Fibroblast of lung (primary cell): ENCODE results near the gene DKK2. TPM values are rescaled to one million over a fixed set of nuclear protein-coding genes. Genes with fewer than 3 reads are reported as not detected.

ENCODE experiments used
- DNase-seq, 2 donors: peaks; one replicate each; pipeline versions ENCODE4 v3.0.0 to v3.0.0-alpha.2; 2010; ENCODE audit warnings: low read depth in 2 of 2
- H2AFZ ChIP-seq: 2 replicates; pipeline ENCODE4 v1.5.1; 2012; ENCODE audit warnings: low read length, control low read depth, inconsistent platforms
- H3K27ac ChIP-seq: 2 replicates; pipeline ENCODE4 v1.5.1; 2011; ENCODE audit warnings: low read length, control low read depth; ENCODE audit not compliant: insufficient read depth
- H3K27me3 ChIP-seq: 2 replicates; pipeline ENCODE4 v1.5.1; 2011; ENCODE audit warnings: mild to moderate bottlenecking, low read length; ENCODE audit not compliant: control insufficient read depth, insufficient read depth
- H3K36me3 ChIP-seq: 2 replicates; pipeline ENCODE4 v1.5.1; 2011; ENCODE audit warnings: low read length; ENCODE audit not compliant: control insufficient read depth, insufficient read depth
- H3K4me1 ChIP-seq: 2 replicates; pipeline ENCODE4 v1.5.1; 2011; ENCODE audit warnings: low read length; ENCODE audit not compliant: control insufficient read depth, insufficient read depth; ENCODE audit errors: extremely low read depth
- H3K4me2 ChIP-seq: 2 replicates; pipeline ENCODE4 v1.5.1; 2011; ENCODE audit warnings: low read length, control low read depth; ENCODE audit not compliant: insufficient read depth; ENCODE audit errors: extremely low read depth
- H3K4me3 ChIP-seq, 4 experiments: fragments of 200-600 bp in 1 of 4; sonication (generic) in 1 of 4; replicated peaks in 1 of 4; 2 replicates each; pipeline ENCODE4 v1.5.1; 2011 to 2016; ENCODE audit warnings: low read length in 4 of 4, low read depth in 3 of 4, mild to moderate bottlenecking in 3 of 4, control low read depth in 2 of 4, inconsistent platforms in 1 of 4, mixed read lengths in 1 of 4; ENCODE audit not compliant: insufficient read depth in 1 of 4; ENCODE audit errors: control extremely low read depth in 1 of 4
- H3K79me2 ChIP-seq: 2 replicates; pipeline ENCODE4 v1.5.1; 2012; ENCODE audit warnings: mild to moderate bottlenecking, low read length, inconsistent platforms; ENCODE audit not compliant: control insufficient read depth, insufficient read depth
- H3K9ac ChIP-seq: 2 replicates; pipeline ENCODE4 v1.5.1; 2011; ENCODE audit warnings: mild to moderate bottlenecking, low read length, control low read depth; ENCODE audit not compliant: insufficient read depth
- H3K9me3 ChIP-seq: 2 replicates; pipeline ENCODE4 v1.5.1; 2012; ENCODE audit warnings: low read depth, low read length; ENCODE audit not compliant: control insufficient read depth, insufficient read depth
- H4K20me1 ChIP-seq: 2 replicates; pipeline ENCODE4 v1.5.1; 2011; ENCODE audit warnings: low read length; ENCODE audit not compliant: control insufficient read depth, insufficient read depth; ENCODE audit errors: extremely low read depth
- CTCF ChIP-seq, 2 donors: IDR thresholded peaks in 1 of 2; conservative IDR thresholded peaks in 1 of 2; 1 replicate in 1 of 2; 2 replicates in 1 of 2; pipeline ENCODE4 v1.5.1; 2011 to 2012; ENCODE audit warnings: low read length in 2 of 2, control low read depth in 1 of 2, inconsistent platforms in 1 of 2, low read depth in 1 of 2, mild to moderate bottlenecking in 1 of 2
- EZH2 ChIP-seq: IDR thresholded peaks from 2 replicates; pipeline ENCODE4 v1.5.1; 2012; ENCODE audit warnings: low read length, control low read depth, mild to moderate bottlenecking; ENCODE audit errors: missing control alignments
- polyA plus RNA-seq, 2 donors: library from polyadenylated mRNA; depleted of rRNA in 1 of 2; stranded (reverse) in 1 of 2; unstranded in 1 of 2; fragments of >200 nt; gene quantifications; 2 replicates each; pipeline ENCODE4 v1.2.1, GENCODE V29; 2011 to 2012; ENCODE audit warnings: missing spikeins in 1 of 2
- total RNA-seq: library from RNA; depleted of rRNA; stranded (reverse); fragments of >200 nt; gene quantifications from 2 replicates; pipeline ENCODE4 v1.2.1, GENCODE V29; 2014

DKK2 gene
- total and polyA plus RNA-seq, 2 donors (not counting 1 experiment from before 2014, with no cell fraction given), result 0.48 to 1.2 TPM

DNA sequence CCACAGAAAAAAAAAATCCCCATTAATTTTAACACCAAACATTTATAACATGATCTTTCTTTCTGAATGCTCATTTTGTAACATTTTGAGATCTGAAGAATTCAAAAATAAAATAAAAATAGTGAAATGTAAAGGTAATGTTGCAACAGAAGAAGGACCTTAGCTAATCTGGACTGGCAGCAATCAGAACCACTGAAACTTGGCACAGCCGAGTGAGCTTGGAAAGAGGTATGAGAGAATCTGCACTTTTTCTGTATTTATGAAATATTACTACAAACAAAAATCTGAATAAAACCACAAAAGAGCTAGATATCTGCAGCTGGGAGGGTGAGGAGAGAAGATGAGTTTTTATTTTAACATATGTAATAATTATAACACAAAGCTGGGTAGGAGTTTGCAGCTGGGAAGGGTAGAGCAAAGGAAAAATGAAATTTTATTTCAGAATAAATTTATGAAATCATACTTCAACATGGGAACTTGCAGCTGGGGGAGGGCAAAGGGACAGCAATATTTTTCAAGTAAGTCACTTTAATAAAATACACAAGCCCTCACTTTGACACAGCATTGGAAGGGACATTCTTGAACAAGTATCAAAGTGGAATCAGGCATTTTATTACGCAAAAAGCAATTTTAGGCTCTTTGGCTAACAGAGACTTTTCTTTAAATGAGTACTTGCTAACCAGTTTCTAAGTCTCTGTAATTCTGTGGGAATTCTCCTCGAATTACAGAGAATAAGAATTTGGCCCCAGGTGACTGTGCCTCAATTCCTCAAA lies 26.7 kb downstream of the DKK2 start:
- H3K27ac ChIP-seq, result no peak overlapping the region
- TF ChIP-seq EZH2, result no peak
- no peak for TF ChIP-seq CTCF (conservative IDR thresholded peaks at IDR 0.05 in 1 of 2, IDR thresholded peaks at IDR 0.05 in 1 of 2; ENCODE audit: low read depth in 1 of 2, low read length in 2 of 2)
- no peak overlapping the region for H3K4me3 ChIP-seq
- H3K79me2 ChIP-seq, result no peaks in the 10 kb centered on the region
- H3K9ac ChIP-seq, result no peak overlapping the region
- H3K27me3 ChIP-seq, result no peaks in the 10 kb centered on the region
- no peak overlapping the region for H3K4me2 ChIP-seq
- no peaks in the 10 kb centered on the region for H4K20me1 ChIP-seq
- H3K36me3 ChIP-seq, result no peaks in the 10 kb centered on the region
- H2AFZ ChIP-seq, result no peak overlapping the region
- no peak for DNase-seq
- H3K4me1 ChIP-seq, result no peaks in the 10 kb centered on the region
- H3K9me3 ChIP-seq, result no peaks in the 10 kb centered on the region

GRCh38 chr4:107008115-107008514 lies 28.0 kb downstream of the DKK2 start:
- Histone ChIP-seq H3K4me3 (no peak overlapping the region), H4K20me1 (no peaks in the 10 kb centered on the region), H3K9me3 (no peaks in the 10 kb centered on the region), H3K9ac (no peak overlapping the region), H3K27me3 (no peaks in the 10 kb centered on the region), H3K36me3 (no peaks in the 10 kb centered on the region), H3K27ac (no peak overlapping the region), H2AFZ (no peak overlapping the region), H3K79me2 (no peaks in the 10 kb centered on the region), H3K4me1 (no peaks in the 10 kb centered on the region), H3K4me2 (no peak overlapping the region)
- TF ChIP-seq EZH2, result no peak
- no peak for DNase-seq

DNA sequence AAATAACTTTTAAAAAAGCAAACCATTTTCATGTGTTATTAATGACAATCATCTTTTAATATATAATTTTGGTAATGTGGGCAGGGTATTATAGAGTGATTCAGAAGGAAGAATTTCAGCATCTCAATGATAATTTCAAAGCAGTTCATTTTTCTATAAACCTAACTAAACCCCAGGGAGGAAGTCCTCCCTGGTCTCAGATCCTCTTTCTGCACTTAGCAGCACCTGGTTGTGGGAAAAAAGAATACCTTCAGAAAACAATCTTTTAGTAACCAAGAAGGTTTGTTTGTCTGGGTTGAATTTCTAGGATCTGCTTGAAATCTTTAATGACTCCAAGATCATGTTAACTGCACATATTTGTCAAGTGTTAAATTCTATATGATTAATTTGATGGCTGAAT lies 29.9 kb downstream of the DKK2 start:
- no peaks in the 10 kb centered on the region for H4K20me1 ChIP-seq
- H3K79me2 ChIP-seq, result no peaks in the 10 kb centered on the region
- H3K9ac ChIP-seq, result no peak overlapping the region
- no peak overlapping the region for H2AFZ ChIP-seq
- no peaks in the 10 kb centered on the region for H3K4me1 ChIP-seq
- TF ChIP-seq EZH2, result no peak
- TF ChIP-seq CTCF (conservative IDR thresholded peaks at IDR 0.05 in 1 of 2, IDR thresholded peaks at IDR 0.05 in 1 of 2; ENCODE audit: low read depth in 1 of 2, low read length in 2 of 2), result no peak
- H3K27me3 ChIP-seq, result no peaks in the 10 kb centered on the region
- no peaks in the 10 kb centered on the region for H3K9me3 ChIP-seq
- DNase-seq, result no peak
- H3K27ac ChIP-seq, result no peak overlapping the region
- no peaks in the 10 kb centered on the region for H3K36me3 ChIP-seq
- H3K4me3 ChIP-seq, result no peak overlapping the region
- no peak overlapping the region for H3K4me2 ChIP-seq
